Epithelial cell of prostate (primary cell): ENCODE results near the gene ZNF444.

ENCODE experiments used
- DNase-seq: peaks from one replicate; pipeline ENCODE4 v3.0.0-alpha.2; 2011; ENCODE audit warnings: low read depth, low spot score
- H3K27ac ChIP-seq: fragments of 450-650 bp; 2 replicates; pipeline ENCODE4 v1.5.1; 2017; ENCODE audit warnings: mild to moderate bottlenecking

Gene ZNF444

DNA sequence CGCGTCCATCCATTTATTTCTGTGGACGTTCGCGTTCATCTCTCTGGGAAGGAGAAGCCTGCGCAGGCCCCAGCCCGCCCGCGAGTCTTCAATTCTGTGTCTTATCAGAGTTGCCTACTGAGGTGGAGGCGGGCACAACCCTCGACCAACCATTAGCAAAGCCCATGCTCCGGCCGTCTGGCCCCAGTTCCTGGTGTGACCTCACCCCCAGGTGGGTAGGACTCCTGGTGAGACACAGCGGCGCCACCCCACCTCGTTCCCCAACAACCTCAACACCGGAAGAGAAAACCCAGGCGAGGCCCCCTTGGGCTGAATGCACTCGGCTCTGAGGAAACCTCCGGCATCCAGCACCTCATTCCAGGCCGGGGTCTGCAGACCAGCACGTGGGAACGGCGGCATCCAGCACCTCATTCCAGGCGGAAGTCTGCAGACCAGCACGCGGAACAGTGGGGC lies 34.7 kb upstream of the ZNF444 start:
- no peak for DNase-seq
- H3K27ac ChIP-seq, result no peak overlapping the region

DNA sequence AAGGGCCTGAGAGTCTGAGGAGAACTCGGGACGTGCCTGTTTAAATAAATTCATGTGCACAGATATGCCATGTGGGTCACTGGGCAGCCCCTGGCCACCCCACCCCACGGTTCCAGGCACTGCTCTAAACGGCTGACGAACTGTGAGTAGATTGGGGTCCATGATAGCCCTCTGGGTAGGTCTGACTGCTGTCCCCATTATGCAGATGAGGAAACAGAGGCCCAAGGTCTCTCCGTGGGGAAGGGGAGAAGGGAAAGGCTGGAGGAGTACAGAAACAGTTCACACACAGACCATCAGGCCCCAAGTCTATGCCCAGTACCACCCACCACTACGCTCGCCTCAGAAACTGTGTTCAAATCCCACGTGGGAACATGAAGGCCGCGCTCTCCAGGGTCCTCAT lies 34.1 kb upstream of the ZNF444 start:
- H3K27ac ChIP-seq, result no peak overlapping the region
- no peak for DNase-seq

DNA sequence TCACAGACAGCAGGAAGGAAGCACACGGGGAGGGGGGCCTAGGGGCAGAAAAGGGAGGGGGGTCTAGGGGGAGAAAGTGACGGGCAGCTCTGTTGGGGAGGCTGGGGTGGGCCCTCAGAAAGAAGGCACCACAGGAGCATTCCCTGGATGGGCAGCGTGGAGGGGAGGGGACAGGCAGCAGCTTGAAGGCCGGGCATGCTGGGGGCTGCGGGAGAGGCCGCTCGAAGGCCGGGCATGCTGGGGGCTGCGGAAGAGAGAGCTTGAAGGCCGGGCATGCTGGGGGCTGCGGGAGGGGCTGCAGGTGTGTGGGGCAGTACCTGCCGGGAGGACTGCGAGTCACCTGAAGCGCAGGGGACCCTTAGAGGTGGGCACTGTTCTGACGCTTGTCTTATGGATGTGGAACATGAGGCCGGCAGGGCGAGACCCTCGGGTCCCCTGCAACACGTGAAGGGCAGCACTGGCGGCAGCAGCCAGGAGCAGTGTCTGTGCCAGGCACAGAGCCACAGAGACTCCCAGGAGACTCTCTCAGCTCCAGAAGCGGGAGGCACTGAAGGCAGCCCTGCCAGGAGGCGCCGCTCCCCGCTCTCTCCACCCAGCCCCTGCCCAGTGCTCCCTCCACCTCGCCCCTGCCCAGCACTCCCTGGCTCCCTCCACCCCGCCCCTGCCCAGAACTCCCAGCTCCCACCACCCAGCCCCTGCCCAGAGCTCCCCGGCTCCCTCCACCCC lies 33.3 kb upstream of the ZNF444 start:
- no peak overlapping the region for H3K27ac ChIP-seq
- no peak for DNase-seq

DNA sequence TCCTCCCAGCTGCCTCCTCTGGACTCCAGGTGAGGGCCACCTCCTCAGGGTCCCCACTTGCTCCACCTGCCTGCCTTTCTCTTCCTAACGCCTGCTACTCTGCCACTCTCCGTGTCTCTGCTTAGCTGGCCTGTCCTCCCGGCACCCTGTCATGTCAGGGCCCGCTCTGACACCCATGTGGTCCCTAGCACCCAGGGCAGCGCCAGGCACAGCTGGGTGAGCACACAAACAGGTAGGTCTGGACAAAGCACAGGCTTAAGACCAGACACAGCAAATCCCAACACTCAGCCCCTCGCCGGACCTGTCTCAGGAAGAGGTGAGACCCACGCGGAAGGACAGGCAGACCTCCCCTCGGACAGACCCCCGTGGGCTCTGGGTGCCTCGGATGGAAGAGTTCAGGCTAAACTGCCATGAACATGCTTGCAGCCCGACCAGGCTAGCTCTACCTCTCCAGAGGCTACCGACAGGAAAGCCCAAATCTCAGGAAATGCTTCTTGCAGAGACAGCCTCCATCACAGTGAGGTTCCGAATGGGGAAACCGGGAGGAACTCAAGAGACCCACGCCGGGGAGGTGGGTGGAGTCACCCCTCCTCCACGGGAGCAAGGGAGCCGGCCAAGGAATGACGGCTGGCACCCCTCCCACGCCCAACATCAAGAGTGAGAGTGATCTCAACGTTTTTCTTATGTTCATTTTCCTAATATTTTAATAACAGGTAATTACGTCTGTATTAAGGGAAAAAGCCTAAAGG lies 32.5 kb upstream of the ZNF444 start:
- H3K27ac ChIP-seq, result no peak overlapping the region
- DNase-seq, result no peak

DNA sequence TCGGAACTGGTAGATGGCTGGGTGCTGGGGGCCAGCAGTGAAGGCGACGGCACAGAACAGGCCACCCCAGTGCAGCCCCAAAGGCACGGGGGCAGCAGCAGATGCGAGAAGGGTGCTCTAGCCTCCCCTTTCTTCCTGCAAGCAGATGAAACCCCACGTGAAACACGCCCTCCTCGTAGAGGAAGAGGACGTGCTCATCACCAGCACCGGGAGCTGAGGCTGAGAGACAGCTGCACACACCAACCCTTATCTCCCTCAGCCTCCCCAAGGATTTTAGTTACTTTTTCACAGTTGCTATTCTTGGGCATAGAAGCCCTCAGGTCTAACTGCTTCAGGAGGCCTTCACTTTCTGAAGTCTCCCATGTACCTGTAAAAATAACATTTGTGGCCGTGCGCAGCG lies 31.9 kb upstream of the ZNF444 start:
- no peak overlapping the region for H3K27ac ChIP-seq

DNA sequence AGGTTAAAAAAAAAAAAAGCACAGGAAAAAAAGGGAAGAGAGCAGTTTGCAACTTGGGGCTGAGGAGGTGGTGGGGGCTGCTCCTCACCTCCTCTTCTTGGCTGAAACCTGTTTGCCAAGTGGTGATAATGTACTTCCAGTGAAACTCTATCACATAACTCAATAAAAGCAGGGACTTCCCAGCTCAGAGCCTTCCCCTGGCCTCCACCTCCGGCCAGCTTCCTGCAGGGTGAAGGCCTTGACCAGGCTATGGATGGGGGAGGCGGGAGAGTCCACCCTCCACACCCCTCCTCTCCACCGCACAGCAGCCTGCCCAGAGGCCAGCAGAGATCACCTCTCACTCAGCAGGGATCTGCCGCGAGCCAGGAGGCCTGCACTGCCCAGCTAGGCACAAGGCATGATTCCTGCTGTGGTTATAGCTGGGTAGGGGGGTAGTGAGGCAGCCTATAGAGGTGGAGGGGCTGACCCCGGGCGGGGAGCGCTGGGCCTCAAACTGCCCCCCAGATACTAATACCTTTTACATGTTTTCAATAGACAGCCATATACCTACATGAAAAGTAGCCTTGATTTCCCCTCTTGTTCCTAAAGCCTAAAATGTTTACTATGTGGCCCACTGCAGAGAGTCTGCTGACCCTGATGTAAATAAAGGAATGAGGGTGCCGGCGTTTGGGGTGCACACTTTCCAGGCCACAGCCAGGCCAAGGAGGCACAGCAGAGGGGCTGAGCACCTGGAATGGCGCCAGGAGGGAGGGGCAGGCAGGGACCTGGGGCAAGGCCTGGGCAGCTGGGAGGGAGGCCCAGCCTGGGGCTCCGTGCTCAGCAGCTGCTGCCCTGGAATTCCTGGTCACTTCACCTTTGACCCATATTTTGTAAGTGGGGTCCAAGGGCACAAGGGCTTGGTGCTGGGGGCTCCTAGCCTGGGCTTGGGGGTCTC lies 30.3 kb upstream of the ZNF444 start:
- no peak for DNase-seq
- H3K27ac ChIP-seq, result no peak overlapping the region

More for the DNA sequence above, 31.9 kb upstream of the ZNF444 start:
- no peak for DNase-seq

DNA sequence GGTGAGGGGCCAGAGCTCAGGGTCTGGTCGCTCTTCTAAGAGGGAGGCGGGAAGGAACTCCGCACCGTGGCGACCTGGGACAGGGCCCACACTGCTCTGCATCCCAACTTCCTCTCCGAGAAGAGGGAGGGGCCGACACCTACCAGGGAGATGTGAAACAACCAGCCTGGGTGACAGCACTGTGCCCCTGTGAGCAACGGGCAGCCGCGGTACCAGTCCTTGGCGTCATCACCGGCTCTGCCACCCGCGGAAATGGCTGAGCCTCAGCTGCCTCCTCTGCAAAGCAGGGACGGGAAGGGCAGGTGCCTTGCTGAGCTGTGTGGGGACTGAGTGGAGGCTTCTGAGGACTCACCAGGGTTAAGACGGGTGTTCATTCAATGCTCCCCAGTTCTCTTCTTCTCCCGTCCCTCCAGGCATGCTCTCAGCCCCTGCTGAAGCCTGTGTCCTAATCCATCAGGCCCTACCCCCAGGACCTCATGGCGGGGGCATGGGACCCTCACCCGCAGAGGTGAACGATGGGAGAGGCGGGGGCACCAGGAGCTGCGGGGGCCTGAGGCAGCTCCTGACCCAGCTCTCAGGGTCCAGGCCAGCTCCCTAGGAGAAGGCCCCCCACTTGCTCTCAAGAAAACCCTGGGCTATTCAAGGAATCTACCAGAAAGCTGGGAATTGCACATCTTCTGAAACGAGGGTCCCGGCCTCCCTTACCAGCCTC lies 29.3 kb upstream of the ZNF444 start:
- DNase-seq, result no peak
- H3K27ac ChIP-seq, result no peak overlapping the region

GRCh38 chr19:56112313-56112709 lies 28.8 kb upstream of the ZNF444 start:
- no peak overlapping the region for H3K27ac ChIP-seq
- DNase-seq, result no peak

DNA sequence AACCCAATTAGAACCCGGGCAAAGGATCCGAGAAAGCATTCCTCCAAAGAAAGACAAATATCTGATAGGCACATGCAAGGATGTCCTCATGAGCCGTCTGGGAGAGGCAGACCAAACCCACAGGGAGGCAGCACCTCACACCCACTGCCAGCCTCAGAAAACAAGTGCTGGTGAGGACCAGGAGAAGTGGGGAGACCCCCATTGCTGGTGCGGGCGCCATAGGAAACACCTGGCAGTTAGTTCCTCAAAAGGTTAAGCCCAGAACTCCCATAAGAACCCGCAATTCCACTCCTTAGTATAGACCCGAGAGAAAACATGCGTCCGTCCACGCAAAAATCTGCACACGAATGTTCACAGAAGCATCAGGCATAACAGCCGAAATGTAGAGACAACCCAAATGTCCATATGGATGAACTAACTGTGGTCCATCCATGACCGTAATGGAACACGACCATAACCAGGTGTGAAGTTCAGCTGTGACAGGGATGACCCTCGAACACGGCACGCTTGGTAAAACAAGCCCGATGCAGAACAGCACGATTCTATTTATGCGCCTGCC lies 27.9 kb upstream of the ZNF444 start:
- H3K27ac ChIP-seq, result no peak overlapping the region

DNA sequence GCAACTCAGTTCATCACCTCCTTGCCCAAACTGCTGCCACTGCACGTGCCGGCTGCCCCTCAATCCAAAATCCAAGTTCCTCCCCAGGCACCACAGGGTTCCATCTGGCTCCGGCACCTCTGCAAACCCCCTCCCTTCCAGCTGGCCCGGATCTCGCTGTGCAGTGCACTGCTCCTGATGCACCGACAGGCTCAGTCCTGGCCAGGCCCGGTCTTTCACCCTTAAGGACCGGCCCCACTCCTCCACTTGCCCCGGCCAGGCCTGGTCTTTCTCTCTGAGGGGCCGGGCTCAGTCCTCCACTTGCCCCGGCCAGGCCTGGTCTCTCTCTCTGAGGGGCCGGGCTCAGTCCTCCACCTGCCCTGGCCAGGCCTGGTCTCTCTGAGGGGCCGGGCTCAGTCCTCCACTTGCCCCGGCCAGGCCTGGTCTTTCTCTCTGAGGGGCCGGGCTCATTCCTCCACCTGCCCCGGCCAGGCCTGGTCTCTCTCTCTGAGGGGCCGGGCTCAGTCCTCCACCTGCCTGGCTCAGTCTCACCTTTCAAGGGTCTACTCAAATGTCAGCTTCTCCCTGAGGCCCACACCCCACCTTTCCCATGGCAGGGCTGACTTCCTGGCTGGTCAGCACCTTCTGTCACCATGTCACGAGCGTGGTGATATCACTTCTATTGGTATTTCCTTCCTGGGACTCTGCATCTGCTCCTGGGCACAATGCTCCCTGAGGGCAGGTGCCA lies 26.9 kb upstream of the ZNF444 start:
- DNase-seq, result no peak
- H3K27ac ChIP-seq, result no peak overlapping the region

More for the DNA sequence above, 27.9 kb upstream of the ZNF444 start:
- DNase-seq, result no peak

DNA sequence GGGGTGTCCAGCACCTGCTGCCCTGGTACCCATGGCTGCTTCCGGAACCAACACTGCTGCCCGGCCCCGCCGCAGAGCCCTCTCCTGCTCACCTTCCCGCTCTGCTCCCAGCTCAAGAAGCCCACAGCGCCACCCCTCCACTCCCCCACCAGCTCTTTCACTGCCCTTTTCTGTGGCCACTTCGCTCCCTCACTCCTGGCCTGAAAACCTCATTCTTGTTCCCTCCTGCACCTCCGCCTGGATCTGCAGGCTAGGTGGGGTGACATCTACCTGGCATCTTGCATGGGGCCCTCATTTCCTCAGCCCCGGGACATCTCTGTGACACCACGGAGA lies 26.3 kb upstream of the ZNF444 start:
- DNase-seq, result no peak
- no peak overlapping the region for H3K27ac ChIP-seq

DNA sequence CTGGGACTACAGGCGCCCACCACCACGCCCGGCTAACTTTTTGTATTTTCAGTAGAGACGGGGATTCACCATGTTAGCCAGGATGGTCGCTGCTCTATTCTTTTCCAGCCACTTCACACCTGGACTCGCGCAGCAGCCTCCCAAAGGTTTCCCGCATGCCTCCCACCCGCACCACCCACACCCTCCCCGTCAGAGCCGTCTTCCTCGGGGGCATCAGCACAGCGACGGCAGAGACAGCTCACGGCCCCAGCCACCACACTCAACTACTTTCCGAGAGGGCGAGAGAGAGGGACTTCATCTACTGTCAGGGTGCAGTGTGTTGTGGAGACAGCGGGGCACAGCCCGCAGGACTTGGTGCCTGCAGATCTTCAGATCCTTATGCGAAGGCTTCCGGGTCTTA lies 25.6 kb upstream of the ZNF444 start:
- no peak for DNase-seq
- no peak overlapping the region for H3K27ac ChIP-seq

DNA sequence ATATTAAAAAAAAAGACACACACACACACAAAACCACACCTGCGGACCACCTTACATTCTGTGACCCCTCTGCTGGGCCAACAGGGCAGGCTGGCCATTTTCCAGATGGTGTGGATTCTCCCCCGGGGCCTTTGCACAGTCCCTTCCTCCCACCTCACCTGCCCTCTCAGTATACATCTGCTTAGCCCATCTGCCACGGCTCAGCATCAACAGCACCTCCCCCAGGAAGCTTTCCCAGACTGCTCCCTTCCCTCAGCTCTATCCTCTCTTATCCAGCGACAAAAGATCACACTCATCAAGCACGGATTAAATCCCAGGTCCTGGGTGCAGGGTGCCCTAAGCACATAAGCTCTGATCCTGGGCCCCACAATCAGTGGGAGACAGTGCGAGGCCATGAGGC lies 24.5 kb upstream of the ZNF444 start:
- no peak for DNase-seq
- no peak overlapping the region for H3K27ac ChIP-seq

DNA sequence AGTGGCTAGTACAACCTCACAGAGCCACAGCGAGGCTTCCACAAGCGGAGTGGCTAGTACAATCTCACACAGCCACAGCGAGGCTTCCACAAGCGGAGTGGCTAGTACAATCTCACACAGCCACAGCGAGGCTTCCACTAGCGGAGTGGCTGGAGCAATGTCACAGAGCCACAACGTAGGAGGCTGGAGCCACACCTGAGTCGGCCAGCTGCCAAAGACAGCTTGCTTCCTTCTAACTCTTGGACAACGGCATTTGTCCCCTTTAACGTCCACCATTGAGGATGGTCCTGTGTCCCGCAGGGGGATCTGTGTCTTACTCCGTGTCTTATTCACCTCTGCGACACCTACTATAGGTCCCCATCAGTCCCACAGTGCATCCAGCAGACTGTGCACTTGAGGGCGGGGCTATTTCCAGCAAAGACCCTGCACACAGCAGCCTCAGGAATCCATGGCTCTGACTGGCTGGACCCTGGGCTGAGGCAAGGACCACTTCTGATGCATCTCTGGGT lies 23.7 kb upstream of the ZNF444 start:
- no peak for DNase-seq

GRCh38 chr19:56117889-56118288 lies 23.2 kb upstream of the ZNF444 start:
- DNase-seq, result no peak
- H3K27ac ChIP-seq, result no peak overlapping the region

More for the DNA sequence above, 23.7 kb upstream of the ZNF444 start:
- H3K27ac ChIP-seq, result no peak overlapping the region

- no peak for DNase-seq
- peak overlapping the region; percentile 82 for H3K27ac ChIP-seq
Measured at GRCh38 chr19:56118666-56119581, 22.2 kb upstream of the ZNF444 start.

- DNase-seq, result no peak
- H3K27ac ChIP-seq, result peak overlapping the region; percentile 82
Measured at GRCh38 chr19:56119582-56119978, 21.5 kb upstream of the ZNF444 start.

DNA sequence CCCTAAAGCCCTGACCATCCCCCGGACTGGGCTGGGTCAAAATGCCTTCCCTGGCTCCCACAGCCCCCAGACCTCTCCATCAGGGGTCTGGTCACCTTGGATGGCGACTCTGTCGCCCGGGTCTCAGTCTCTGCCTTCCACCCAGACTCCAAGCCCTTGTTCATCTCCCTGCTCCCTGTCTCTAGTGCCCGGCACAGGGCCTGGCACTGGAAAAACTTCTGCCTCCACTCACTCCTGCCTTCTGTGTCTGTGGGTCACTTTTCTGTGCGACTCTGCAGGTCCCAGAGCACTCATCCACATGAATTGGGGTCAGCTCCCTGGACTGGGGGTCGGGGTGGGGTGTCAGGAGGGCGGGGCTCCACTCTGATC lies 21.1 kb upstream of the ZNF444 start:
- no peak for DNase-seq

More for the DNA sequence above, 21.1 kb upstream of the ZNF444 start:
- H3K27ac ChIP-seq, result peak overlapping the region; percentile 82
